SK-N-SH (cell line): ENCODE data around the gene TGFBR3.

Source experiments
- CTCF ChIP-seq: fragments of 200-600 bp; sonication (generic); IDR thresholded peaks from 2 replicates; pipeline ENCODE4 v1.6.1; 2017; ENCODE audit warnings: antibody characterized with exemption, mild to moderate bottlenecking, moderate library complexity
- JUND ChIP-seq: IDR thresholded peaks from 2 replicates; pipeline ENCODE4 v1.4.0; 2012
- MAX ChIP-seq: IDR thresholded peaks from 2 replicates; pipeline ENCODE4 v1.4.0; 2012; ENCODE audit warnings: low read depth
- RAD21 ChIP-seq: IDR thresholded peaks from 2 replicates; pipeline ENCODE4 v1.6.1; 2012; ENCODE audit warnings: mild to moderate bottlenecking, low read length
- RXRA ChIP-seq: IDR thresholded peaks from 2 replicates; pipeline ENCODE4 v1.4.0; 2012; ENCODE audit warnings: low read depth, mild to moderate bottlenecking, borderline replicate concordance

- TF ChIP-seq RAD21 = no peak
- TF ChIP-seq JUND = no peak
- no peak for TF ChIP-seq CTCF
- TF ChIP-seq RXRA = no peak
- no peak for TF ChIP-seq MAX
Observed at GRCh38 chr1:91804546-91805023, 81.4 kb downstream of the TGFBR3 start.
